SKM-1 treated with dmso at 0.1 percent for 144 hours (cell line): ENCODE results near the gene S100A3.
"Not testable (repeated sequence)": the region's sequence is repeated elsewhere in the genome, so short reads cannot be mapped to it uniquely, and the experiment has no call there.

Source experiments
- DNase-seq: peaks from one replicate; lab custom pipeline; 2025; ENCODE audit not compliant: unreplicated experiment; lab: John Stamatoyannopoulos, UW

The S100A3 gene, protein sequence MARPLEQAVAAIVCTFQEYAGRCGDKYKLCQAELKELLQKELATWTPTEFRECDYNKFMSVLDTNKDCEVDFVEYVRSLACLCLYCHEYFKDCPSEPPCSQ

DNA sequence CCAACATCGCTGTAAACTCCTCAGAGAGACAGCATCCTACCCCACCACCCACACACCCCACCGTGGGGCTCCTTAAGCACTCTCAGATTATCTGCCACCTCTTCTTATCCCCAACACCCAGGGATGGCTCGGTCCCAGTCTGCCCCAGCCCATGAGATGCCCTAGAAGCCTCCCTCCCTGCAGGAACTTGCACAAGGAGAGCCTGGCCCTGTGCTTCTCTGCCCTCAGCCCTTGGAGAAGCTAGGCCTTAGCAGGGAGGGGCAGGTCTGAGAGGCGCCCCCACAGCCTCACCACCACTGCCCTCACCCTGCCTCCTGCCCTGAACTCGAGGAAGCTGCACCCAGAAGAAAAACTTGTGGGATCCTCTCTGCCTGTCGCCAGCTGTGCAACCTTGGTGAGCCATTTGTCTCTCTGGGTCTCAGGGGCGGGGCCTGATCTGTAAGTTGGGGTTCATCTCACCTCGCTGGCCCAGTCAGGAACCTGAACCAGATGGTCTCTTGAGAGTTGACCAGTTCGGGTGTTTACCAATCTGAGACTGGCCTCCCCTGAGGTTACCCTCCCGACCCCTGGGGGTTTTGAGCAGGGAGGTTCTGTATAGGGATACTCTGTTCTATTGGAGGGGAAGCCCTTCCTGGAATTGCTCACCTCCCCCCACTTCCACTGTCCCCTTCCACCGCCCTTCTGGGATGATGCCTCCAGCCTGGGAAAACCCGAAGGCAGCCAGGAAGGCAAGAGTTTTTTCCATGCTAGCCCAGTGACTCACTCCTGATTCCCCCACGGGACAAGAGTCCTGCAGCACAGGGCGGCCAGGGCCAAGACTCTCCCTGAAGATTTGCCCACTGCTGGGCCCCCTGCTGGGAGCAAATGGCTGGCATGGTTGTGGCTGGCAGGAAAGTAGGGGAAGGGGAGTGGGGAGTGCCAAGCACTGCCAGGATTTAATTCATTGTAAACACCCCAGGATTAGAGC, at the start of gene S100A3:
S100A3 (minus strand) TSS at position 537 of the 967 bp plus-strand sequence. CDS start 773 bp downstream, outside the sequence.
- DNase-seq = no peak

- peak; percentile 98 for DNase-seq
These were observed 49.5 kb upstream of the S100A3 start for GRCh38 chr1:153598309-153599172.

GRCh38 chr1:153597206-153597605, 48.1 kb upstream of the S100A3 start:
- DNase-seq = no peak

DNA sequence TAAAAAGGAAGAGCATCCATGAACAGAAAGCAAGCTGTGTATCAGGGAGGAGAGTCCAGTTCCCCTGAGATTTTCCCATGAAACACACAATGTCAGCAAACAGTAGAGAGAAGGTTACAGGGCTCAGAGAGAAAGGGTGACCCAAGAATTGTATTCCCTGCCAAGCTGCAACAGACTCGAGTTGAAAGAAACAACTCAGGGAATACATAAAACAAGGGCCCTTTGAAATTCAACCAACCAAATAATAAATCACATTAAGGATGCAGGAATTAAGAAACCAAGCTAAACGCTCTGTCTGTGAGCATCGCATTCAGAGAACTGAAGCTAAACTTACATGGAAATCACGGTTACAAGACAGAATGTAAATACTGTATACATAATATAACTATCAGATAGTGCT, 43.7 kb upstream of the S100A3 start:
- DNase-seq = no peak

- no peak for DNase-seq
These were observed 39.4 kb upstream of the S100A3 start for GRCh38 chr1:153588482-153588881.

DNA sequence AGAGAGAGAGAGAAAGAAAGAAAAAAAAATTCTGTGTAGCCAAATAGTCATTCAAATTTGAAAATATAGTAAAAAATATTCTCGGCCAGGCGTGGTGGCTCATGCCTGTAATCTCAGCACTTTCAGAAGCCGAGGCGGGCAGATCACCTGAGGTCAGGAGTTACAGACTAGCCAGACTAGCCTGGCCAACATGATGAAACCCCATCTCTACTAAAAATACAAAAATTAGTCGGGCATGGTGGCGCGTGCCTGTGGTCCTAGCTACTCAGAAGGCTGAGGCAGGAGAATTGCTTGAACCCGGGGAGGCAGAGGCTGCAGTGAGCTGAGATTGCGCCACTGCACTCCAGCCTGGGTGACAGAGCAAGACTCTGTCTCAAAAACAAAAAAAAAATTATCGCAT, 39.0 kb upstream of the S100A3 start:
- DNase-seq = not testable (repeated sequence)

- no peak for DNase-seq
These were observed 38.3 kb upstream of the S100A3 start for GRCh38 chr1:153587314-153587713.

GRCh38 chr1:153586347-153586746, 37.3 kb upstream of the S100A3 start:
- DNase-seq = no peak

- DNase-seq = no peak
These were observed 35.9 kb upstream of the S100A3 start for GRCh38 chr1:153585006-153585405.

- DNase-seq = no peak
These were observed 34.9 kb upstream of the S100A3 start for GRCh38 chr1:153583976-153584375.

DNA sequence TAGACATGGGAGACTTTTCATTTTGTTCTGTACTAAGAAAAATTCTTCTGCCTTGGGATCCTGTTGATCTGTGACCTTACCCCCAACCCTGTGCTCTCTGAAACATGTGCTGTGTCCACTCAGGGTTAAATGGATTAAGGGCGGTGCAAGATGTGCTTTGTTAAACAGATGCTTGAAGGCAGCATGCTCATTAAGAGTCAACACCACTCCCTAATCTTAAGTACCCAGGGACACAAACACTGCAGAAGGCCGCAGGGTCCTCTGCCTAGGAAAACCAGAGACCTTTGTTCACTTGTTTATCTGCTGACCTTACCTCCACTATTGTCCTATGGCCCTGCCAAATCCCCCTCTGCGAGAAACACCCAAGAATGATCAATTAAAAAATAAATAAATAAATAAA, 34.5 kb upstream of the S100A3 start:
- DNase-seq = not testable (repeated sequence)

GRCh38 chr1:153582836-153583235, 33.8 kb upstream of the S100A3 start:
- not testable (repeated sequence) for DNase-seq

DNA sequence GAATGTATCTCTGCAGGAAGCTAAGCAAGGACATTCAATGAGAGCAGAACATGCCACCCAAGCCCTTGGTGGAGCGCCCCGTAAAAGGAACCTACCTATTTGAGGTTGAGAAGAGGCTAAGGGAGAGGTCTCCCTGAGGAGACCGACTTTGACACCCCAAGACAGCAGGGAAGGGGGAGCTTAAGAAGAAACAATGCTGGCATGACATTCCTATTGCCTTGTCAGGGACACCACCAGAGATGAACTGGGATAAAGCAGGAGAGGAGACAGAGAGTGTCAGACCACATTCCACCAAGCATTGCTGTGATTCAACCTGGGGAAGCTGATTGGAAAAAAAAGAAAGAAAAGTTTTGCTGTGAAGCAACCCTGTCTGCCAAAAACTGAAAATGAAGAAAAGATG, 29.9 kb upstream of the S100A3 start:
- no peak for DNase-seq

GRCh38 chr1:153578490-153578889, 29.4 kb upstream of the S100A3 start:
- DNase-seq = no peak

GRCh38 chr1:153577624-153578051, 28.6 kb upstream of the S100A3 start:
- no peak for DNase-seq

DNA sequence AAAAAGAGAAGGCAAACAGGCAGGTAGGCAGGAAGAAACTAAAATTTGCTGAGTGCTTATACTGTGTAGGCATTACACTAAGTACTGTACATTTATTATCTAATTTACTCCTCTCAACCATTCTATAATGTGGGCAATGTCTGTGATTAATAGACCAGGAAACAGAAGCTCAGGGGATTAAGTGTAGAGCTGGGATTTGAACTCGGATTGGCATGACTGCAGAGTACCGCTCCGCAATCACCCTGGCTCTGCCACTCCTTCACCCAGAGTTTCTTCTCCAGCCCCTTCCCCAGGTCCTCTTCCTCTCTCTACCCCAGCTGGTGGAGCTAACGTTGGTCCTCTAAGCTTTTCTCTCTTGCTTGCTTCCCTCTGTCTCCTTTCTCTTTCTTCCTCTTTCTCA, 28.1 kb upstream of the S100A3 start:
- DNase-seq = peak; percentile 57

DNA sequence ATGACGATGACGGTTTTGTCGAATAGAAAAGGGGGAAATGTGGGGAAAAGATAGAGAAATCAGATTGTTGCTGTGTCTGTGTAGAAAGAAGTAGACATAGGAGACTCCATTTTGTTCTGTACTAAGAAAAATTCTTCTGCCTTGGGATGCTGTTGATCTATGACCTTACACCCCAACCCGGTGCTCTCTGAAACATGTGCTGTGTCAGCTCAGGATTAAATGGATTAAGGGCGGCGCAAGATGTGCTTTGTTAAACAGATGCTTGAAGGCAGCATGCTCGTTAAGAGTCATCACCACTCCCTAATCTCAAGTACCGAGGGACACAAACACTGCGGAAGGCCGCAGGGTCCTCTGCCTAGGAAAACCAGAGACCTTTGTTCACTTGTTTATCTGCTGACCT, 26.4 kb upstream of the S100A3 start:
- not testable (repeated sequence) for DNase-seq

GRCh38 chr1:153575081-153575491, 26.0 kb upstream of the S100A3 start:
- not testable (repeated sequence) for DNase-seq

GRCh38 chr1:153573351-153573750, 24.3 kb upstream of the S100A3 start:
- DNase-seq = peak; percentile 95

GRCh38 chr1:153572569-153573015, 23.5 kb upstream of the S100A3 start:
- DNase-seq = peak; percentile 76

- no peak for DNase-seq
These were observed 22.6 kb upstream of the S100A3 start for GRCh38 chr1:153571706-153572105.
